Calu3 (cell line): Measurements from ENCODE around the gene FNDC3B. TPM values are rescaled to one million over a fixed set of nuclear protein-coding genes. Genes with fewer than 3 reads are reported as not detected.

Source experiments
- BruUV-seq: library from RNA; stranded (reverse); fragments of 400-500 nt; replicated peaks from 2 replicates; lab custom pipeline; 2021; lab: Mats Ljungman, UMichigan
- CTCF ChIA-PET: fragments of 300-600 bp; sonication (Branson Sonifier 250); formaldehyde crosslinking; loops from one replicate; lab custom pipeline; 2022; ENCODE audit warnings: antibody characterized with exemption; lab: Charles Lee
- DNase-seq: peaks from one replicate; pipeline ENCODE4 v3.0.0; 2022
- H3K27ac Mint-ChIP-seq: one replicate; pipeline ENCODE4 v1.8.0; 2022; ENCODE audit warnings: mixed read lengths; ENCODE audit not compliant: unreplicated experiment
- H3K27me3 Mint-ChIP-seq: one replicate; pipeline ENCODE4 v1.8.0; 2022; ENCODE audit warnings: mixed read lengths; ENCODE audit not compliant: unreplicated experiment
- H3K36me3 Mint-ChIP-seq: one replicate; pipeline ENCODE4 v1.8.0; 2022; ENCODE audit warnings: mild to moderate bottlenecking, moderate library complexity, mixed read lengths; ENCODE audit not compliant: insufficient read depth, unreplicated experiment
- H3K4me1 Mint-ChIP-seq: one replicate; pipeline ENCODE4 v1.8.0; 2022; ENCODE audit warnings: mild to moderate bottlenecking, low read depth, mixed read lengths; ENCODE audit not compliant: unreplicated experiment
- H3K4me3 Mint-ChIP-seq: one replicate; pipeline ENCODE4 v1.8.0; 2022; ENCODE audit warnings: mild to moderate bottlenecking, low read depth, moderate library complexity, mixed read lengths; ENCODE audit not compliant: unreplicated experiment
- H3K9me3 Mint-ChIP-seq: one replicate; pipeline ENCODE4 v1.8.0; 2022; ENCODE audit warnings: low read depth, mixed read lengths; ENCODE audit not compliant: unreplicated experiment
- CTCF ChIP-seq: fragments of 200-600 bp; IDR thresholded peaks from one replicate; pipeline ENCODE4 v1.8.0; 2022; ENCODE audit warnings: antibody characterized with exemption; ENCODE audit not compliant: unreplicated experiment
- intact Hi-C: fragments of 100-400 bp; cut with micrococcal nuclease; formaldehyde crosslinking; loops from one replicate; pipeline ENCODE4 v1.10.0; 2022; ENCODE audit not compliant: unreplicated experiment
- total RNA-seq: library from RNA; stranded (reverse); gene quantifications from 2 replicates; pipeline ENCODE4 v1.2.3, GENCODE V29; 2022

FNDC3B gene
- total RNA-seq, 1 experiment from 2014 or later, result 453 TPM

DNA sequence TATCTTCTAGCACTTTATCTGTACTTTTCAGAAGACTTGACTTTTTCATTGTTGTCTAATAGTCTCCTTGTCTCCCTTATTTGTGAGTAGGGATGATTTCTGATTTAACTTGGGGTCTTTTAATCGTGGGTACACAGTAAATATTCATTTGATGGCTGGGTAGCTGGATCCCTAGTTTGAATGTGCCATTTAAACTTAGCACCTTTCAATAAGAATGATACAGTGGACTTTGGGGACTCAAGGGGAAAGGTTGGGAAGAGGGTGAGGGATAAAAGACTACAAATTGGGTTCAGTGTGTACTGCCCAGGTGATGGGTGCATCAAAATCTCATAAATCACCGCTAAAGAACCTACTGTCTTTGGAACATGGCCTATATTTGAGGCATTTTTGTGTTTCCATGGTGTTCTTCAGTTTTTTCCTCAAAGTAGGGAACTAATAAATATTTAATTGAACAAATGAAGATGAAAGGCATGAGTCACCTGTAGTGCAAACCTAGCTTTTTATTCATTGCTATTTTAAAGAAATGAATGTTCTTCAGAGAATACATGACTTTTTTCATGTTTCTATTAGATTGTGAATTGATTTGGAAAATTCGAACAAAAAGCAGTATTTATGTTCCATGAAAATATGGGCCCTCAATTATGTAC is 12.1 kb downstream of the FNDC3B start:
- H3K4me1 Mint-ChIP-seq, result peaks cover 64% of the 10 kb centered on the region
- CTCF ChIA-PET, result interaction anchor here (0.7 kb wide), 1 partner anchor 124 kb away, joined by 4 read pairs; no protein-coding TSS in a partner anchor

DNA sequence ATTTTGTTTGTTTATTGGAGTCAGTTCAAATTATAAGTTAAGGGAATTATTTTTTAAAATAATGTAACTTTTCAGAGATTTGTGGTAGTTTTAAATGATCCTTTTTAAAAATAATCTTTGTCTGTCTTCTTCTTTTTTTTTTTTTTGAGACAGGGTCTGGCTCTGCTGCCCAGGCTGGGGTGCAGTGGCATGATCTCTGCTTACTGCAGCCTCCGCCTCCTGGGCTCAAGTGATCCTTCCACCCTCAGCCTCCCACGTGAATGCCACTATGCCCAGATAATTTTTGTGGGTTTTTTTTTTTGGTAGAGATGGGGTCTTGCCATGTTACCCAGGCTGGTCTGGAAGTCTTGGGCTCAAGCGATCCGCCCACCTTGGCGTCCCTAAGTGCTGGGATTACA is 12.6 kb downstream of the FNDC3B start:
- CTCF ChIA-PET, result no interaction called here
- peaks cover 64% of the 10 kb centered on the region for H3K4me1 Mint-ChIP-seq
- intact Hi-C loops, result no loop called here
- H3K27ac Mint-ChIP-seq, result no peak overlapping the region
- no peak for DNase-seq
- no peaks in the 10 kb centered on the region for H3K9me3 Mint-ChIP-seq
- no peaks in the 10 kb centered on the region for H3K27me3 Mint-ChIP-seq
- peaks cover 93% of the 10 kb centered on the region for H3K36me3 Mint-ChIP-seq
- H3K4me3 Mint-ChIP-seq, result no peak overlapping the region
- no peak for TF ChIP-seq CTCF
- BruUV-seq, result no TSS peak

More for the DNA sequence above, 12.1 kb downstream of the FNDC3B start:
- no TSS peak for BruUV-seq
- Mint-ChIP-seq H3K9me3 (no peaks in the 10 kb centered on the region), H3K4me3 (no peak overlapping the region), H3K27ac (no peak overlapping the region), H3K27me3 (no peaks in the 10 kb centered on the region), H3K36me3 (peaks cover 95% of the 10 kb centered on the region)
- no peak for TF ChIP-seq CTCF
- no peak for DNase-seq
- intact Hi-C loops, result no loop called here

DNA sequence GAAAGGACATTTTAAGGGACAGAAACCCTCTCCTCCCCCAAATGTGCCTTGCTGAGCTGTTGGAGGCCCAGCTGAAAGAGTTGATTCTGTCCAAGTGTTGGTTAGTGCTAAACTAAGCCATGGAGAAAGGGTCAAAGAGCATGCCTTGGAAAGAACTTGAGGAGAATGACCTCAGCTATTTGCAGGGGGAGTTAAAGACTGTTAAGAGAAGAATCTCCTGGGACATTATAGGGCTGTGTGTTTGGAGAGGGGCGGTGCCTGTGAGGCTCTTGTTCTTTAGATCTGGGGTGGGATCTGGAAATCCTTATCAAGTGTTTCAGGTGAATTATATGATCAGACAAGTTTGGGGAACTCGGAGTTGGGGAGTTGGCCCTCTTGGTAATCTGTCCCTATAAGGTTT is 13.0 kb downstream of the FNDC3B start:
- H3K4me1 Mint-ChIP-seq, result peaks cover 64% of the 10 kb centered on the region
- no peaks in the 10 kb centered on the region for H3K27me3 Mint-ChIP-seq
- H3K9me3 Mint-ChIP-seq, result no peaks in the 10 kb centered on the region
- BruUV-seq, result no TSS peak
- H3K36me3 Mint-ChIP-seq, result peaks cover 93% of the 10 kb centered on the region
- CTCF ChIA-PET, result no interaction called here
- H3K27ac Mint-ChIP-seq, result no peak overlapping the region
- H3K4me3 Mint-ChIP-seq, result no peak overlapping the region
- DNase-seq, result no peak
- intact Hi-C loops, result no loop called here
- no peak for TF ChIP-seq CTCF

DNA sequence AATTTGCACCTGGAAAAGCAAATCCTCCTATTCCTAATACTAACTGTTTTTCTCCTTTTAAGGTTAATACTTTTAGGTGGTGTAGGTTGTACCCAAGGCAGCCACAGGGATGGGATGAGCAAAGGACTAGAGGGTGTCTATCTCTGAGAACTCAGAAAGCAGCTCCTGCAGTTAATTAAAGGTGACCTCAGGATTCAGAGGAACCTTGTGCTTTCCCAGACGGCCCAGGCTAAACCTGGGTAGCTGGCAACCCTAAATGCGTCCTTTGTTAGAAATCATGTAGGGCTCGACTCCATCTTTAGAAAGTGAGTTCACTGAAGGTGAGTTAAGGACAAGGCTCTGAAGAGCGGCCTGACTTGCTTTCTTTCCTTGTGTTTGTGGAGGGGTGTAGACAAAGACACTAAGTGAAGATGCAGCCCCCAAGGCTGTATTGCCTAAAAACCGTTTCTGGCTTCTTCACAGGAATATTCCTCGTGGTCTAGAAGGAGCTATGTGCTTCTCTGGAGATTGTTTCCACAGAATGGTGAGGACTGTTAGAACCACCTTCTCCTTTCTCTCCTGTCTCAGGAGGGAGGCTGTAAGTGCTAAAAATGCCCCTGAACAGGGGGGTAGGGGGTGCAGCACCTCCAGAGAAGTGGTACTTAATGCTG is 14.9 kb downstream of the FNDC3B start:
- H3K27me3 Mint-ChIP-seq, result no peaks in the 10 kb centered on the region
- BruUV-seq, result no TSS peak
- no peak overlapping the region for H3K27ac Mint-ChIP-seq
- peaks cover 58% of the 10 kb centered on the region for H3K4me1 Mint-ChIP-seq
- no peak overlapping the region for H3K4me3 Mint-ChIP-seq
- H3K36me3 Mint-ChIP-seq, result peaks cover 92% of the 10 kb centered on the region
- CTCF ChIA-PET, result no interaction called here
- no peaks in the 10 kb centered on the region for H3K9me3 Mint-ChIP-seq
- DNase-seq, result no peak
- no peak for TF ChIP-seq CTCF
- intact Hi-C loops, result no loop called here
